Measurements from ENCODE around the gene PAX7. TPM values are rescaled to one million over a fixed set of nuclear protein-coding genes. Genes with fewer than 3 reads are reported as not detected.

Gene PAX7
- total and polyA plus RNA-seq, 2 experiments from 2014 or later = 0.03 TPM; not detected in 1

GRCh38 chr1:18710002-18710401 lies 79.4 kb downstream of the PAX7 start:
- Histone ChIP-seq H3K9me2 (ENCODE audit: insufficient read depth) (no peaks in the 10 kb centered on the region), H3K27ac (ENCODE audit: low read depth) (no peak overlapping the region), H3K79me2 (replicated peaks; ENCODE audit: insufficient read depth) (no peaks in the 10 kb centered on the region), H3K4me3 (no peak overlapping the region), H3K36me3 (ENCODE audit: insufficient read depth) (no peaks in the 10 kb centered on the region), H3K4me1 (ENCODE audit: insufficient read depth) (no peaks in the 10 kb centered on the region), H4K20me1 (replicated peaks; ENCODE audit: insufficient read depth) (no peaks in the 10 kb centered on the region), H2AFZ (no peak overlapping the region), H3K27me3 (ENCODE audit: insufficient read depth) (peaks cover 8% of the 10 kb centered on the region), H3K4me2 (no peak overlapping the region), H3F3A (replicated peaks; ENCODE audit: low read depth) (no peaks in the 10 kb centered on the region)
- Mint-ChIP-seq H3K9me3 (no peaks in the 10 kb centered on the region), H3K36me3 (ENCODE audit: low read depth) (no peaks in the 10 kb centered on the region), H3K4me1 (peaks cover 2% of the 10 kb centered on the region; the same call in 1 of the 3 replicates), H3K27me3 (ENCODE audit: insufficient read depth, low read depth, poor library complexity) (peaks cover 16% of the 10 kb centered on the region), H3K4me3 (no peak overlapping the region), H3K27ac (no peak overlapping the region)
- DNase-seq (ENCODE audit: low spot score) (no peak), ATAC-seq (no peak)
- no peak for TF ChIP-seq POLR2AphosphoS5 (IDR thresholded peaks at IDR 0.05; ENCODE audit: low read depth)
- TF ChIP-seq JUNB (IDR thresholded peaks at IDR 0.05; ENCODE audit: unreplicated experiment) = no peak

- ATAC-seq (no peak), DNase-seq (ENCODE audit: low spot score) (no peak)
- TF ChIP-seq POLR2AphosphoS5 (IDR thresholded peaks at IDR 0.05; ENCODE audit: low read depth) (no peak), REST (IDR thresholded peaks at IDR 0.05; ENCODE audit: unreplicated experiment) (no peak), STAT1 (IDR thresholded peaks at IDR 0.05; ENCODE audit: unreplicated experiment) (no peak), EZH2phosphoT487 (IDR thresholded peaks at IDR 0.05; ENCODE audit: unreplicated experiment) (no peak), CREB1 (CRISPR knock-in tag; IDR thresholded peaks at IDR 0.05; ENCODE audit: low read depth) (no peak), NANOG (IDR thresholded peaks at IDR 0.05; ENCODE audit: borderline replicate concordance) (no peak), CTCF (conservative IDR thresholded peaks at IDR 0.05; ENCODE audit: low read depth in 2 of 2) (no peak), ZNF331 (CRISPR knock-in tag; IDR thresholded peaks at IDR 0.05; ENCODE audit: low read depth) (no peak)
- H3K27ac ChIP-seq (ENCODE audit: low read depth) = no peak overlapping the region
- H3K79me2 ChIP-seq (replicated peaks; ENCODE audit: insufficient read depth) = no peaks in the 10 kb centered on the region
- no peaks in the 10 kb centered on the region for H3K36me3 ChIP-seq (ENCODE audit: insufficient read depth)
- peaks cover 2% of the 10 kb centered on the region; the same call in 2 of the 3 replicates for H3K4me1 Mint-ChIP-seq
- no peak overlapping the region for H3K4me2 ChIP-seq
- H3K4me3 Mint-ChIP-seq = no peak overlapping the region
- H2AFZ ChIP-seq = no peak overlapping the region
- H3K36me3 Mint-ChIP-seq (ENCODE audit: low read depth) = no peaks in the 10 kb centered on the region
- peaks cover 20% of the 10 kb centered on the region for H3K27me3 Mint-ChIP-seq (ENCODE audit: insufficient read depth, low read depth, poor library complexity)
- H4K20me1 ChIP-seq (replicated peaks; ENCODE audit: insufficient read depth) = no peaks in the 10 kb centered on the region
- H3K4me3 ChIP-seq = no peak overlapping the region
- H3K9me2 ChIP-seq (ENCODE audit: insufficient read depth) = no peaks in the 10 kb centered on the region
- H3K4me1 ChIP-seq (ENCODE audit: insufficient read depth) = 0 out of 2 replicates have a peak, but pooled peaks cover under 1% of the 10 kb centered on the region
- no peaks in the 10 kb centered on the region for H3F3A ChIP-seq (replicated peaks; ENCODE audit: low read depth)
- H3K27ac Mint-ChIP-seq = no peak overlapping the region
- peaks cover 18% of the 10 kb centered on the region for H3K27me3 ChIP-seq (ENCODE audit: insufficient read depth)
- H3K9me3 Mint-ChIP-seq = no peaks in the 10 kb centered on the region
Measured at GRCh38 chr1:18711003-18711402, 80.4 kb downstream of the PAX7 start.
